ENCODE measurements around the gene HMGXB3. TPM values are rescaled to one million over a fixed set of nuclear protein-coding genes. Genes with fewer than 3 reads are reported as not detected.

The HMGXB3 gene
- total RNA-seq, 1 experiment from 2014 or later = 56.2 TPM

GRCh38 chr5:150014456-150014855 lies 13.9 kb downstream of the HMGXB3 start:
- ChIA-PET CTCF (no interaction called here), POLR2A (no interaction called here)
- DNase-seq (ENCODE audit: low read depth, low spot score) (no peak), ATAC-seq (no peak)
- H3K27me3 ChIP-seq (ENCODE audit: control insufficient read depth, insufficient read depth, low read length) = no peaks in the 10 kb centered on the region
- intact Hi-C loops (cut with micrococcal nuclease; ENCODE audit: unreplicated experiment) (no loop called here), in situ Hi-C loops (cut with HindIII; ENCODE audit: low pct_unique_long_range_greater_than_20kb, low sequenced_read_pairs) (no loop called here)
- TF ChIP-seq CTCF (IDR thresholded peaks at IDR 0.05) (no peak), POLR2AphosphoS5 (IDR thresholded peaks at IDR 0.05; ENCODE audit: low read depth, low read length) (no peak), TCF7L2 (IDR thresholded peaks at IDR 0.05; ENCODE audit: low read depth, low read length) (no peak), SIN3A (IDR thresholded peaks at IDR 0.05; ENCODE audit: borderline replicate concordance, insufficient read depth, low read depth, low read length) (no peak), REST (IDR thresholded peaks at IDR 0.05; ENCODE audit: insufficient read depth in 1 of 2, low read depth in 2 of 2, low read length in 1 of 2) (no peak)
- H3K9me3 ChIP-seq (ENCODE audit: control insufficient read depth, insufficient read depth, low read depth, low read length) = peaks cover 20% of the 10 kb centered on the region
- no TSS peak for BruUV-seq (replicated peaks)
- H3K4me3 ChIP-seq (ENCODE audit: low read depth in 2 of 2, low read length in 2 of 2) = no peak overlapping the region
- no peaks in the 10 kb centered on the region; the same call in 1 of the 2 replicates for H3K4me1 ChIP-seq (ENCODE audit: control insufficient read depth, insufficient read depth, low read length)
- H3K36me3 ChIP-seq (ENCODE audit: control insufficient read depth, insufficient read depth, low read length) = peaks cover 62% of the 10 kb centered on the region
- no peak overlapping the region for H3K27ac ChIP-seq (ENCODE audit: low read length)

- H3K4me3 ChIP-seq (ENCODE audit: low read depth in 2 of 2, low read length in 2 of 2) = no peak overlapping the region
- CTCF ChIA-PET = no interaction called here
- DNase-seq (ENCODE audit: low read depth, low spot score) (no peak), ATAC-seq (no peak)
- in situ Hi-C loops (cut with HindIII; ENCODE audit: low pct_unique_long_range_greater_than_20kb, low sequenced_read_pairs) = no loop called here
- H3K27ac ChIP-seq (ENCODE audit: low read length) = no peak overlapping the region
- BruUV-seq (replicated peaks) = no TSS peak
- H3K4me1 ChIP-seq (ENCODE audit: control insufficient read depth, insufficient read depth, low read length) = no peaks in the 10 kb centered on the region; the same call in 1 of the 2 replicates
- H3K36me3 ChIP-seq (ENCODE audit: control insufficient read depth, insufficient read depth, low read length) = peaks cover 70% of the 10 kb centered on the region
- POLR2A ChIA-PET = no interaction called here
- TF ChIP-seq POLR2AphosphoS5 (IDR thresholded peaks at IDR 0.05; ENCODE audit: low read depth, low read length) = no peak
- no peak for TF ChIP-seq SIN3A (IDR thresholded peaks at IDR 0.05; ENCODE audit: borderline replicate concordance, insufficient read depth, low read depth, low read length)
- no peak for TF ChIP-seq CTCF (IDR thresholded peaks at IDR 0.05)
- no peak for TF ChIP-seq TCF7L2 (IDR thresholded peaks at IDR 0.05; ENCODE audit: low read depth, low read length)
- TF ChIP-seq REST (IDR thresholded peaks at IDR 0.05; ENCODE audit: insufficient read depth in 1 of 2, low read depth in 2 of 2, low read length in 1 of 2) = no peak
- peaks cover 20% of the 10 kb centered on the region for H3K9me3 ChIP-seq (ENCODE audit: control insufficient read depth, insufficient read depth, low read depth, low read length)
- intact Hi-C loops (cut with micrococcal nuclease; ENCODE audit: unreplicated experiment) = no loop called here
- H3K27me3 ChIP-seq (ENCODE audit: control insufficient read depth, insufficient read depth, low read length) = no peaks in the 10 kb centered on the region
Observed at GRCh38 chr5:150015415-150015814, 14.9 kb downstream of the HMGXB3 start.
